ENCODE measurements around the gene ZNF280C. TPM values are rescaled to one million over a fixed set of nuclear protein-coding genes. Genes with fewer than 3 reads are reported as not detected.

The ZNF280C gene
- 5.1 TPM for total RNA-seq
- long read RNA-seq: 0 reads

- intact Hi-C loops (cut with DNase I): no loop called here
- DNase-seq (peak; percentile 95), ATAC-seq (peak; percentile 100)
- peak within 1 kb of the TSS; percentile 60 for H3K4me3 ChIP-seq
- H3K9me3 ChIP-seq: no peaks in the 10 kb centered on the region
- no peaks in the 10 kb centered on the region for H3K4me1 ChIP-seq
- no peaks in the 10 kb centered on the region for H3K36me3 ChIP-seq
- no peaks in the 10 kb centered on the region for H3K27me3 ChIP-seq
- TF ChIP-seq CTCF (IDR thresholded peaks at IDR 0.05): peak; percentile 37
- peak within 1 kb of the TSS; percentile 58 for H3K27ac ChIP-seq
These were observed at the start of gene ZNF280C for GRCh38 chrX:130268449-130269170. TSS of gene ZNF280C (minus strand) at chrX:130268899. CDS start at chrX:130260449, 8,450 bp downstream.

GRCh38 chrX:130304587-130305368 lies 36.1 kb upstream of the ZNF280C start:
- Histone ChIP-seq H3K9me3 (no peaks in the 10 kb centered on the region), H3K36me3 (no peaks in the 10 kb centered on the region), H3K4me1 (no peaks in the 10 kb centered on the region), H3K4me3 (no peak overlapping the region), H3K27me3 (no peaks in the 10 kb centered on the region), H3K27ac (no peak overlapping the region)
- TF ChIP-seq CTCF (IDR thresholded peaks at IDR 0.05): no peak
- intact Hi-C loops (cut with DNase I): no loop called here
- ATAC-seq: no peak
- no peak for DNase-seq

- H3K36me3 ChIP-seq: no peaks in the 10 kb centered on the region
- intact Hi-C loops (cut with DNase I): no loop called here
- no peaks in the 10 kb centered on the region for H3K4me1 ChIP-seq
- no peak for DNase-seq
- no peak overlapping the region for H3K27ac ChIP-seq
- no peaks in the 10 kb centered on the region for H3K9me3 ChIP-seq
- no peak overlapping the region for H3K4me3 ChIP-seq
- ATAC-seq: no peak
- H3K27me3 ChIP-seq: no peaks in the 10 kb centered on the region
- no peak for TF ChIP-seq CTCF (IDR thresholded peaks at IDR 0.05)
These were observed 33.3 kb upstream of the ZNF280C start for GRCh38 chrX:130301977-130302376.

GRCh38 chrX:130301405-130301804 lies 32.7 kb upstream of the ZNF280C start:
- intact Hi-C loops (cut with DNase I): no loop called here
- ATAC-seq (no peak), DNase-seq (no peak)
- no peaks in the 10 kb centered on the region for H3K36me3 ChIP-seq
- H3K27me3 ChIP-seq: no peaks in the 10 kb centered on the region
- no peak overlapping the region for H3K27ac ChIP-seq
- H3K9me3 ChIP-seq: no peaks in the 10 kb centered on the region
- TF ChIP-seq CTCF (IDR thresholded peaks at IDR 0.05): no peak
- no peak overlapping the region for H3K4me3 ChIP-seq
- no peaks in the 10 kb centered on the region for H3K4me1 ChIP-seq

- Histone ChIP-seq H3K9me3 (no peaks in the 10 kb centered on the region), H3K4me3 (no peak overlapping the region), H3K27me3 (no peaks in the 10 kb centered on the region), H3K27ac (no peak overlapping the region), H3K4me1 (no peaks in the 10 kb centered on the region), H3K36me3 (no peaks in the 10 kb centered on the region)
- no peak for TF ChIP-seq CTCF (IDR thresholded peaks at IDR 0.05)
- DNase-seq: no peak
- intact Hi-C loops (cut with DNase I): no loop called here
- no peak for ATAC-seq
These were observed 31.2 kb upstream of the ZNF280C start for GRCh38 chrX:130300010-130300282.
